Colonic mucosa (tissue), 4 donors: ENCODE measurements around the gene ACSS3. TPM values are rescaled to one million over a fixed set of nuclear protein-coding genes. Genes with fewer than 3 reads are reported as not detected.

ENCODE experiments used
- DNase-seq: peaks from one replicate; pipeline ENCODE4 v3.0.0-alpha.2; 2020
- H3K27ac ChIP-seq: fragments of 200-600 bp; one replicate; pipeline ENCODE4 v1.8.0; 2021
- H3K27me3 ChIP-seq: fragments of 200-600 bp; one replicate; pipeline ENCODE4 v1.8.0; 2021
- H3K36me3 ChIP-seq: fragments of 200-600 bp; one replicate; pipeline ENCODE4 v1.8.0; 2021
- H3K4me1 ChIP-seq: fragments of 200-600 bp; one replicate; pipeline ENCODE4 v1.8.0; 2021; ENCODE audit warnings: mild to moderate bottlenecking
- H3K4me3 ChIP-seq: fragments of 200-600 bp; one replicate; pipeline ENCODE4 v1.8.0; 2021
- H3K9ac ChIP-seq, 2 donors: one replicate each; pipeline ENCODE4 v1.7.0; 2013; ENCODE audit warnings: control low read depth in 2 of 2, low read depth in 2 of 2, low read length in 2 of 2
- H3K9me3 ChIP-seq: fragments of 200-600 bp; one replicate; pipeline ENCODE4 v1.8.0; 2021
- intact Hi-C: fragments of 100-400 bp; cut with DNase I; formaldehyde crosslinking; loops from one replicate; pipeline ENCODE4 v1.14.1; 2022
- total RNA-seq, 2 donors: library from RNA; stranded (reverse); fragmentation: NEBNext Ultra II Directional in 1 of 2; extraction: Animal tissue kit (Norgen Biotek cat#: 25700) in 1 of 2; gene quantifications; one replicate each; pipeline ENCODE4 v1.2.1, GENCODE V29; 2021
- TF ChIP-seq, protein P1 (sequence below): fragments of 200-600 bp; IDR thresholded peaks from one replicate; pipeline ENCODE4 v1.8.0; 2022; ENCODE audit warnings: antibody characterized with exemption, mild to moderate bottlenecking
- donor health status: healthy.
- donor health status: DM: no; HTN: no; CAD: no.
- donor health status: DM: no; HTN: no; CAD: no.

Gene ACSS3
- total RNA-seq, 2 donors from 2014 or later: 0.77 to 1.6 TPM

DNA sequence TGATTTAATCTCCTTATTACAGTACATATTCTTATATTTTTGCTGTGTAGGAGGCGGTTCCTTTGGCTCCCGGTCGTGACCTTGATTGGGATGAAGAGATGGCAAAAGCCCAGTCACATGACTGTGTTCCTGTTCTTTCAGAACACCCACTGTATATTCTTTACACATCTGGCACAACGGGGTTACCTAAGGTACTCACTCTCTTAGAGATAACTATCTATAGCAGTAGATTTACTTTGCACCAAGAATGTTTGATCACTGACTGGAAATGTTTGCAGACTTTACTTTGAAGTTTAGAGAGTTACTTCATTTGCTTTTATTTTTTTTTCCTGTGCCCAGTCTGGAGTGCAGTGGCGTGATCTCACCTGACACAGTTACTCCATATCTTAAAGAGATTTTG, 65.2 kb downstream of the ACSS3 start:
- no peak for DNase-seq
- Histone ChIP-seq H3K36me3 (no peaks in the 10 kb centered on the region), H3K4me1 (no peaks in the 10 kb centered on the region), H3K4me3 (no peak overlapping the region), H3K9me3 (no peaks in the 10 kb centered on the region), H3K27ac (no peak overlapping the region), H3K27me3 (no peaks in the 10 kb centered on the region), H3K9ac (no peak overlapping the region)
- TF ChIP-seq, protein P1, sequence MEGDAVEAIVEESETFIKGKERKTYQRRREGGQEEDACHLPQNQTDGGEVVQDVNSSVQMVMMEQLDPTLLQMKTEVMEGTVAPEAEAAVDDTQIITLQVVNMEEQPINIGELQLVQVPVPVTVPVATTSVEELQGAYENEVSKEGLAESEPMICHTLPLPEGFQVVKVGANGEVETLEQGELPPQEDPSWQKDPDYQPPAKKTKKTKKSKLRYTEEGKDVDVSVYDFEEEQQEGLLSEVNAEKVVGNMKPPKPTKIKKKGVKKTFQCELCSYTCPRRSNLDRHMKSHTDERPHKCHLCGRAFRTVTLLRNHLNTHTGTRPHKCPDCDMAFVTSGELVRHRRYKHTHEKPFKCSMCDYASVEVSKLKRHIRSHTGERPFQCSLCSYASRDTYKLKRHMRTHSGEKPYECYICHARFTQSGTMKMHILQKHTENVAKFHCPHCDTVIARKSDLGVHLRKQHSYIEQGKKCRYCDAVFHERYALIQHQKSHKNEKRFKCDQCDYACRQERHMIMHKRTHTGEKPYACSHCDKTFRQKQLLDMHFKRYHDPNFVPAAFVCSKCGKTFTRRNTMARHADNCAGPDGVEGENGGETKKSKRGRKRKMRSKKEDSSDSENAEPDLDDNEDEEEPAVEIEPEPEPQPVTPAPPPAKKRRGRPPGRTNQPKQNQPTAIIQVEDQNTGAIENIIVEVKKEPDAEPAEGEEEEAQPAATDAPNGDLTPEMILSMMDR: no peak
- intact Hi-C loops: no loop called here

DNA sequence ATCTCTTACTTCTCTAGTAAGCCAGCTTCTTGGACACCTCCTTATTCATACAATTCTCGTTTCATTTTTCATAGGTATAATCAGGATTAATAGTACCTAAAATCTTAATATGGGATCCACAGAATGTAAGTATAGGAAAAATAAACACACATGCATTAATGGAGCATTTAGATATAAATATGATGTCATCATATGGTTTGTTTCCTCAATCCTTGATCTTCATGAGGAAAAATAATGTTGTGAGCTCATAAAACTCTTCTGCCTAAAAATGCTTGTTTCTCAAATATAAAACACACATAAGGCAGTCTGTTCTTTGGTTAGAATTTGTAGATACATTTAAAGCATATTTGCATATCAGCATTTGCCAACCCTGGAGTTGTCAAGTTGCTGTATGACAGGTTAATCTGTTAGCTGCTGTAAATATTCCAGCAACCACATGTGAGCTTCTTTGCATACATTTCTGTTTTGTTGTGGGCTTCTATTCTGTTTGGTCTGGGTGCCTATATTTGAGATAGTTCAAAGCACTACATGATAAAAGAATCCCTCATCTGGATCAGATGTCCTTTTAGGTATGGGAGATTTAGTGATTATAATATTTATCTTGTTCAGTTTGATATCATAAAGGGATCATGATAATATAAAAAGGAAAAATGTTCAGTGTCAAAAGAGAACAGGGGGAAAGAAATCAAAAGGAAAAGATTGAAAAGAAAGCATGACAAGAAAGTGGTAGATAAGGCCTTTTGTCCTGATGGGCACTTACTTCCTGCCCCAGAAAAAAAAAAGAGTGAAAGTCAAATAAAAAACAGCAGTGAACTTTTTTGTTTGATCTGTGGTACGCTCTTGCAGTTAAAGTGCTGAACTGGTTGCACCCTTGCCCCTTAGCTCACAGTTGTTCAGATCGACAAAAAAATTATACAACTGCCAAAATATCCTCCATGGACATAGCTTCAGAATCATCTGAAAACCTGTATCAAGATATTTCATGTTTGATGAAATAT, 68.6 kb downstream of the ACSS3 start:
- TF ChIP-seq, protein P1: no peak
- intact Hi-C loops: no loop called here

DNA sequence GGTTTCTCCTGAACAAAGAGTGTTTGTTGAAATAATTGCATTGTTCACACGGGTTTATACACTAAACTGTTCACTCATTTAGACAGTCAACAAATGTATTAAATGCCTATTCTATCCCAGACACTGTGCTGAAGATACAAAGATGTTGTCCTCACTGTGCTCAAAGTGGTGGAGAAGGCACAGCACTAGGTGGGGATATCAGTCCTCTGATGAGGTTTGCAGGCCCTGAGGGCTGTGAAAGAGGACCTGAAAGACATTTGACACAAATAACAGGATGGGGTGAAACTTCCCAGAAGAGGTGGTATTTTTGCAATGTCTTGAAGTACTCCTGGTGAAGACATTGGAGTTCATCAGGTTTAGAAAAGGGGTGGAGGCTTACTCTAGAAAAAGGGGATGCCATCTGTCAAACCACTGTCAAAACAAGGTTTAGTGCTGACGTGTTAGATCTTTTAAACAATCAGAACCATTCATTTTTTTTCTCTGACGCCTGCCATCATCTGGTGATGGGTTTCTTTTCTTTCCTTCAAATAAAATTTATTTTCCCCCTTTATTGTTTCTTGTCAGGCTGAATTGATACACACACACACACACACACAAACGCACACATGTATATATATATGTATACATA, 69.5 kb downstream of the ACSS3 start:
- intact Hi-C loops: no loop called here
- Histone ChIP-seq H3K4me3 (no peak overlapping the region), H3K27me3 (no peaks in the 10 kb centered on the region), H3K36me3 (no peaks in the 10 kb centered on the region), H3K27ac (no peak overlapping the region), H3K9ac (no peak overlapping the region), H3K9me3 (no peaks in the 10 kb centered on the region), H3K4me1 (no peaks in the 10 kb centered on the region)
- TF ChIP-seq, protein P1: no peak
- no peak for DNase-seq

More for the DNA sequence above, 68.6 kb downstream of the ACSS3 start:
- Histone ChIP-seq H3K4me3 (no peak overlapping the region), H3K4me1 (no peaks in the 10 kb centered on the region), H3K27me3 (no peaks in the 10 kb centered on the region), H3K9me3 (no peaks in the 10 kb centered on the region), H3K9ac (no peak overlapping the region), H3K36me3 (no peaks in the 10 kb centered on the region), H3K27ac (no peak overlapping the region)
- DNase-seq: no peak

DNA sequence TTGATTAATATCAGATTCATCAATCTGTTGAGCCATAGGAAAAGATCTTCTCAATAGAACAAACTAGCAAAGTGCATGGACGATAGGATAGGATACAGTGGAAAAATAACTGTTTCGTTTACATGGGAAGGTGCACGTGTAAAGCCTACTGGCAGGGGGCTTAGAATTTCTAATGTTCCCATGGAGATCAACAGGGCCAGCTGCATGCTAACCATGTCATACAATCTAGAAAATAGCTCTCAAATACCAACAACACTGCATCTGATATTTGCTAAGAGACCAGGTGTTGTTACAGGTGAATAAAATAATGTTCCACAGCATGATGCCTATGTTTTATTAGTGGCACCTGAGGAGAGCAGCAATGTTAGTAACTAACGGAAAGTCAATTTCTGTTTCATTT, 72.5 kb downstream of the ACSS3 start:
- Histone ChIP-seq H3K27me3 (no peaks in the 10 kb centered on the region), H3K4me3 (no peak overlapping the region), H3K36me3 (no peaks in the 10 kb centered on the region), H3K9ac (no peak overlapping the region), H3K4me1 (no peaks in the 10 kb centered on the region), H3K9me3 (no peaks in the 10 kb centered on the region), H3K27ac (no peak overlapping the region)
- intact Hi-C loops: no loop called here
- TF ChIP-seq, protein P1: no peak
- DNase-seq: no peak

DNA sequence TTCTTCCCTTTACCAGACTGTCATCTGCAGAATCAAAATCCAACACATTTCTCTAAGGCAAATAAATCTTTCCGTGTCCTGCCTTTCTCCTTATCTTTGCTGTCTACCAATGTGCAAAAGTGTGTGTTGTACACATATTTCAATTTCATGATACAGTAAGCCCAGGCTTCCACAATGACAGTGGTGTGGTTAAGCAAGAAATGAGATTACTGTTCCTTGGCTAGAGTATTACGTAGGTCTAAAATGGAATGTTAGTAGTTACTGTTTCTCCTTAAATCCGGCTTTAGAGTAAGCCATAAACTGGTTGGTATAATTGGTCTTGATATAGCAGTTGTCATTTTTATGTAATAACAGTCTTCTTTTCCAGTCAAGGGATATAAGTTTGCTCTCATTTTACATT, 82.0 kb downstream of the ACSS3 start:
- no peaks in the 10 kb centered on the region for H3K9me3 ChIP-seq
- no peak overlapping the region for H3K4me3 ChIP-seq
- no peaks in the 10 kb centered on the region for H3K27me3 ChIP-seq
- no peak overlapping the region for H3K9ac ChIP-seq
- TF ChIP-seq, protein P1: no peak
- no peak overlapping the region for H3K27ac ChIP-seq
- no peaks in the 10 kb centered on the region for H3K4me1 ChIP-seq
- intact Hi-C loops: no loop called here
- no peak for DNase-seq
- no peaks in the 10 kb centered on the region for H3K36me3 ChIP-seq
